B cell (primary cell): Measurements from ENCODE around the gene GPR160. TPM values are rescaled to one million over a fixed set of nuclear protein-coding genes. Genes with fewer than 3 reads are reported as not detected.
A peak's percentile ranks its signal among the peaks of the same experiment; 100 is the strongest.
"Not testable (repeated sequence)": the region's sequence is repeated elsewhere in the genome, so short reads cannot be mapped to it uniquely, and the experiment has no call there.

Experiments
- ATAC-seq: fragments of 200-7000 bp; cut with Tn5 transposase; one replicate; pipeline ENCODE4 v1.10.0; 2021; ENCODE audit warnings: low read depth, mild to moderate bottlenecking, moderate number of reproducible peaks, moderate library complexity
- CTCF ChIA-PET: fragments of 350-600 bp; sonication (Branson Sonifier 250); formaldehyde crosslinking; loops from one replicate; lab custom pipeline; 2021; ENCODE audit warnings: antibody characterized with exemption, inconsistent platforms; lab: Charles Lee
- POLR2A ChIA-PET: fragments of 350-600 bp; sonication (Branson Sonifier 250); formaldehyde crosslinking; loops from one replicate; lab custom pipeline; 2021; ENCODE audit warnings: antibody characterized with exemption; lab: Charles Lee
- DNase-seq: peaks from one replicate; pipeline ENCODE4 v3.0.0; 2013
- H2AFZ ChIP-seq: 2 replicates; pipeline ENCODE4 v1.6.1; 2012; ENCODE audit warnings: mild to moderate bottlenecking, low read depth, low read length; ENCODE audit not compliant: insufficient read depth, poor library complexity, severe bottlenecking
- H3K27ac ChIP-seq, 2 donors: 1 replicate in 1 of 2; 2 replicates in 1 of 2; pipeline ENCODE4 v1.5.1; 2012 to 2013; ENCODE audit warnings: low read length in 2 of 2, mild to moderate bottlenecking in 2 of 2, moderate library complexity in 1 of 2
- H3K27me3 ChIP-seq, 4 experiments: fragments of 200-600 bp in 1 of 4; sonication (generic) in 1 of 4; replicated peaks in 1 of 4; 1 replicate in 2 of 4; 2 replicates in 2 of 4; pipeline versions ENCODE4 v1.6.1 to v1.7.0; 2013 to 2016; ENCODE audit warnings: low read length in 3 of 4, mild to moderate bottlenecking in 2 of 4, mixed read lengths in 1 of 4, moderate library complexity in 1 of 4; ENCODE audit not compliant: insufficient read depth in 4 of 4, control insufficient read depth in 3 of 4; ENCODE audit errors: control extremely low read depth in 1 of 4
- H3K36me3 ChIP-seq, 2 experiments: replicated peaks in 1 of 2; 1 replicate in 1 of 2; 2 replicates in 1 of 2; pipeline versions ENCODE4 v1.6.1 to v1.7.1; 2013; ENCODE audit warnings: low read length in 1 of 2; ENCODE audit not compliant: insufficient read depth in 2 of 2, control insufficient read depth in 1 of 2; ENCODE audit errors: control extremely low read depth in 1 of 2, extremely low read depth in 1 of 2
- H3K4me1 ChIP-seq, 2 donors: fragments of 200-600 bp in 1 of 2; sonication (generic) in 1 of 2; 1 replicate in 1 of 2; 2 replicates in 1 of 2; pipeline versions ENCODE4 v1.5.1 to v1.6.1; 2013 to 2017; ENCODE audit warnings: low read length in 2 of 2; ENCODE audit not compliant: control insufficient read depth in 2 of 2, insufficient read depth in 2 of 2
- H3K4me2 ChIP-seq: replicated peaks from 2 replicates; pipeline ENCODE3; 2012; ENCODE audit warnings: mild to moderate bottlenecking, low read depth, low read length; ENCODE audit not compliant: poor library complexity, severe bottlenecking
- H3K4me3 ChIP-seq, 5 experiments: fragments of 200-600 bp in 1 of 5; sonication (generic) in 1 of 5; 1 replicate in 3 of 5; 2 replicates in 2 of 5; pipeline versions ENCODE4 v1.5.1 to v1.7.0; 2011 to 2016; ENCODE audit warnings: low read length in 4 of 5, mild to moderate bottlenecking in 4 of 5, low read depth in 2 of 5, control low read depth in 1 of 5, moderate library complexity in 1 of 5; ENCODE audit not compliant: insufficient read depth in 1 of 5; ENCODE audit errors: control extremely low read depth in 1 of 5, extremely low read depth in 1 of 5
- H3K79me2 ChIP-seq: fragments of 200-600 bp; sonication (generic); one replicate; pipeline ENCODE4 v1.6.0; 2016; ENCODE audit warnings: low read length; ENCODE audit not compliant: control insufficient read depth, insufficient read depth
- H3K9ac ChIP-seq: fragments of 200-600 bp; sonication (generic); 2 replicates; pipeline ENCODE4 v1.6.1; 2017; ENCODE audit warnings: mild to moderate bottlenecking, low read length, moderate library complexity
- H3K9me3 ChIP-seq, 3 donors: one replicate each; pipeline versions ENCODE4 v1.6.1 to v1.7.1; 2013; ENCODE audit warnings: low read length in 2 of 3; ENCODE audit not compliant: control insufficient read depth in 2 of 3, insufficient read depth in 1 of 3; ENCODE audit errors: control extremely low read depth in 1 of 3
- H4K20me1 ChIP-seq: 2 replicates; pipeline ENCODE4 v1.6.0; 2012; ENCODE audit warnings: mild to moderate bottlenecking, low read length; ENCODE audit not compliant: insufficient read depth, control insufficient read depth, poor library complexity, severe bottlenecking
- H3K27ac Mint-ChIP-seq: one replicate; pipeline ENCODE4 v1.8.0; 2021; ENCODE audit warnings: mixed read lengths
- H3K27me3 Mint-ChIP-seq: one replicate; pipeline ENCODE4 v1.8.0; 2021; ENCODE audit warnings: mixed read lengths
- H3K4me1 Mint-ChIP-seq: one replicate; pipeline ENCODE4 v1.8.0; 2021; ENCODE audit warnings: mixed read lengths
- H3K4me3 Mint-ChIP-seq: one replicate; pipeline ENCODE4 v1.8.0; 2021; ENCODE audit warnings: mixed read lengths
- H3K9me3 Mint-ChIP-seq: one replicate; pipeline ENCODE4 v1.8.0; 2022; ENCODE audit warnings: mixed read lengths; ENCODE audit not compliant: insufficient read depth
- CTCF ChIP-seq: fragments of 200-600 bp; IDR thresholded peaks from one replicate; pipeline ENCODE4 v1.8.0; 2022; ENCODE audit warnings: antibody characterized with exemption, mild to moderate bottlenecking
- EZH2 ChIP-seq: IDR thresholded peaks from 2 replicates; pipeline ENCODE4 v1.6.1; 2012; ENCODE audit warnings: borderline replicate concordance, low read depth, mild to moderate bottlenecking, moderate library complexity, low read length; ENCODE audit not compliant: insufficient read depth, poor library complexity, severe bottlenecking
- WGBS: methylation state at CpG from one replicate; pipeline ENCODE4 v1.1.5; 2013; ENCODE audit warnings: missing lambda C conversion rate; ENCODE audit not compliant: insufficient coverage; 5-methylcytosine and 5-hydroxymethylcytosine counted together
- intact Hi-C: fragments of 100-400 bp; cut with micrococcal nuclease; formaldehyde crosslinking; loops from one replicate; pipeline ENCODE4 v1.10.0; 2022
- polyA plus RNA-seq: library from polyadenylated mRNA; depleted of rRNA; stranded (reverse); fragments of >200 nt; gene quantifications from 2 replicates; pipeline ENCODE4 v1.2.3, GENCODE V29; 2012
- total RNA-seq, 2 donors: library from RNA; stranded (reverse); fragments of 120-200 nt in 1 of 2; gene quantifications; 1 replicate in 1 of 2; 2 replicates in 1 of 2; pipeline versions ENCODE4 v1.2.3 to v1.2.4, GENCODE V29; 2013 to 2022

Gene GPR160
- total and polyA plus RNA-seq, 2 donors (not counting 1 experiment from before 2014, with no cell fraction given): 17.4 to 17.5 TPM

DNA sequence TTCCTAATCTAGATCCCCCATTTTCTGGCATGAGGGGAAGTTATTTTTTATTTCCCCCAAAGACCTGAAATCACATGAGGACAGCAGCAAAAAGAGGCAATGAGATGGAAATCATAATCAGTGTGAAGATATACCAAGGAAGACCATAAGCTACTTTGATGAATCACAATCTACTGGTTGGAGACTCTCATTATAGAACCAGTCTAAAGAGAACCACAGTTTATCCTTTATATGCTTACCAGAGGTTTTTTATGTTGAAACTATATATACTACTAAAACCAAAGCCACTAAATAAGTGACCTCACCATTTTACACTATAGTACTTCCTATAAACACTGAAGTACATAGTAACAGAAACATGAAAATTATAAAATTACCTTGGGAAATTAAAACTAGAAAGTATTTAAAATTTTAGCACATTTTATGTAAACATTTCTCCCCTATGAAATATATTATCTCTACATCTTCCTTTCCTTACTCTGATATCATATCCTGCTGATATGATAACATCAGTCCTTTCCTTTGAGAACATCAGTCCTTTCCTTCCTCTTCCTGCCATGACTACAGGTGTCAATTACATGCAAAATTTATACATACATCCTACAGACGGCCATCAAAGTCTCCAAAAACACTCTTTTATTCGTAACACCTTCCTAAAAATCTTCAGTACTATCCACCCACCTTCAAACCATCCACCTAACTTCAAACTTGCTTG lies 71.9 kb downstream of the GPR160 start:
- ATAC-seq (no peak), DNase-seq (no peak)
- CTCF ChIA-PET: no interaction called here
- Mint-ChIP-seq H3K4me3 (no peak overlapping the region), H3K9me3 (no peaks in the 10 kb centered on the region), H3K4me1 (peaks cover 7% of the 10 kb centered on the region), H3K27me3 (no peaks in the 10 kb centered on the region), H3K27ac (no peak overlapping the region)
- Histone ChIP-seq H3K36me3 (peaks cover 27 to 63% of the 10 kb centered on the region in 2 experiments), H3K79me2 (peaks cover 14% of the 10 kb centered on the region), H4K20me1 (peaks cover 5% of the 10 kb centered on the region), H3K4me3 (no peak overlapping the region), H3K9ac (no peak overlapping the region), H3K4me2 (no peak overlapping the region), H2AFZ (no peak overlapping the region), H3K9me3 (no peaks in the 10 kb centered on the region), H3K27me3 (no peaks in the 10 kb centered on the region), H3K4me1 (no peaks in the 10 kb centered on the region), H3K27ac (peak overlapping the region in 1 of 2 donors; percentile 24)
- intact Hi-C loops: no loop called here
- 80% methylated on average over 2 of the region's 2 CpGs for WGBS
- TF ChIP-seq CTCF (no peak), EZH2 (no peak)
- POLR2A ChIA-PET: interaction anchor here (0.6 kb wide), 1 partner anchor 40 kb away, joined by 4 read pairs; no protein-coding TSS in a partner anchor

DNA sequence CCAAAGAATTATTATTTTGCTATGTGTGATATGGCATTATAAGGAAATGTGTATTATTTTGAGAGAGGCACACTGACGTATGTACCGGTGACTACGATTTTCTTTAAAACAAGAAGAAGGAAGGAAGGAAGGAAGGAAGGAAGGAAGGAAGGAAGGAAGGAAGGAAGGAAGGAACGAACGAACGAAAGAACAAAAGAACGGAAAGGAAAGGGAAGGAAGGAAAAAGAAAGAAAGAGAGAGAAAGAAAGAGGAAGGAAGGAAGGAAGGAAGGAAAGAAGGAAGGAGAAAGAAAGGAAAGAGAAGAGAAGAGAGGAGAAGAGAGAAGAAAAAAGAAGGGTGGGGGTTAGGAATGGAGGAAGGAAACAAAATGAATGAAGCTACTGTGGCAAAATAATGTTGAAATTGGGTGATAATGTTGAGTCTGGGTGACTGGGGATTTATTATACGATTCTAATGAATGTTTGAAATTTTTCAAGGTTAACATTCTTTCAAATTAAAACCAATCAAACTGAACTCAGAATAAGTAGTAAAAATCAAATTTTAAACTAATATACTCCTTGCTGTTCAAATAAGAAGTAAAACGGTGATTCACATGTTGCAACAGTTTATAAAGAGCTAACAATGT lies 73.5 kb downstream of the GPR160 start:
- Histone ChIP-seq H3K4me3 (no peak overlapping the region), H4K20me1 (peaks cover 5% of the 10 kb centered on the region), H3K36me3 (peaks cover 22 to 72% of the 10 kb centered on the region in 2 experiments), H3K27me3 (no peaks in the 10 kb centered on the region), H3K9me3 (no peaks in the 10 kb centered on the region), H2AFZ (no peak overlapping the region), H3K79me2 (peaks cover 14% of the 10 kb centered on the region), H3K4me2 (no peak overlapping the region), H3K9ac (no peak overlapping the region), H3K27ac (peak overlapping the region in 1 of 2 donors; percentile 20), H3K4me1 (no peaks in the 10 kb centered on the region)
- TF ChIP-seq EZH2 (no peak), CTCF (no peak)
- no peaks in the 10 kb centered on the region for H3K27me3 Mint-ChIP-seq
- H3K4me3 Mint-ChIP-seq: no peak overlapping the region
- ChIA-PET CTCF (no interaction called here), POLR2A (no interaction called here)
- H3K27ac Mint-ChIP-seq: no peak overlapping the region
- ATAC-seq (no peak), DNase-seq (no peak)
- no peaks in the 10 kb centered on the region for H3K9me3 Mint-ChIP-seq
- peaks cover 7% of the 10 kb centered on the region for H3K4me1 Mint-ChIP-seq
- WGBS: 77% methylated on average over 7 of the region's 9 CpGs
- intact Hi-C loops: no loop called here

- POLR2A ChIA-PET, intact Hi-C loops, H3K27ac Mint-ChIP-seq, H3K4me3 Mint-ChIP-seq, ATAC-seq, H3K4me1 ChIP-seq, CTCF ChIA-PET, DNase-seq, H3K4me2 ChIP-seq, H3K4me1 Mint-ChIP-seq, H3K9me3 Mint-ChIP-seq, H3K27me3 ChIP-seq, H3K9me3 ChIP-seq, H2AFZ ChIP-seq, H3K27ac ChIP-seq, H3K9ac ChIP-seq, H3K27me3 Mint-ChIP-seq, H3K4me3 ChIP-seq, H4K20me1 ChIP-seq: not testable (repeated sequence)
- no CpG with 5 or more reads among the region's 8 CpGs for WGBS
- peaks cover 13 to 67% of the 10 kb centered on the region in 2 experiments for H3K36me3 ChIP-seq
- H3K79me2 ChIP-seq: peaks cover 20% of the 10 kb centered on the region
Observed at GRCh38 chr3:170114165-170114564, 76.4 kb downstream of the GPR160 start.
